HG03060 (cell line): ENCODE measurements around the gene DVL2.
"Not testable (repeated sequence)": the region's sequence is repeated elsewhere in the genome, so short reads cannot be mapped to it uniquely, and the experiment has no call there.

ENCODE experiments used
- ATAC-seq: cut with Tn5 transposase; IDR thresholded peaks from one replicate; pipeline ENCODE4 v1.9.1; 2021; ENCODE audit warnings: low read depth, moderate number of reproducible peaks; ENCODE audit not compliant: unreplicated experiment

The DVL2 gene

DNA sequence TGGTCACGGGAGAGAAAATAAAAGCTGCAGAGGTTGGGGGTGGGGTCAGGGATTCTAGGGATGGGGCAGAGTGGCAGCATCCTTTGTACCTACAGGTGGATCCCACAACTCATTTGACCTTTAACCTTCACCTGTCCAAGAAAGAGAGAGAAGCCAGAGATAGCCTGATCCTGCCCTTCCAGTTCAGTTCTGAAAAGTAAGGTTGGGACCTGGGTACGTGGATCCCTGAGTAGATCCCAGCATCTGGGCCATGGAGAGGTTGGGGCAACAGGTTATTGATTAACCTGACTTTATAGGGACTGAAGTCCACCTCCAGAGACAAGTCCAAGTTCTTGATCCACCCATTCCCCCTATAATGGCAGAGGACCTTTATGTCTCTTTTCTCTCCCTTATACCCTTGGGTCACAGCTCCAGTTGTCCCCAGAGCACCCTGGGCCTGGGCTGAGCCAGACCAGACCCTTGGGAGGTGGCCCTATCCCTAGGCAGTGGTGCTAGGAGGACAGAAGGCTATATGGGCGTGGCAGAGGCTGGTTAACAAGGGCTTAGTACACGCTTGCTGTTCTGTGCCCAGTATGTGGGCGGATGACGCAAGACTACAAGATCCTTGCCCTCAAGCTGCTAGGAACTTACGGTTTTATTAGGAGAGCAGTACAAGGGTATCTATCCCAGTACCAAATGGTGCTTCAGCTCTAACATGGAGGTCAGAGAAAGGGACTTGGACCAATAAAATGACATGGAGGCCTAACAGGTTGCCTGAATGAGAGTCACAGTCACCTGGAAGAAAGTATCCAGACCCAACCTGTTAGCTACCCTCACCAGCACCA lies 24.6 kb upstream of the DVL2 start:
- no peak for ATAC-seq

- ATAC-seq: no peak
Measured at GRCh38 chr17:7256766-7257456, 22.6 kb upstream of the DVL2 start.

DNA sequence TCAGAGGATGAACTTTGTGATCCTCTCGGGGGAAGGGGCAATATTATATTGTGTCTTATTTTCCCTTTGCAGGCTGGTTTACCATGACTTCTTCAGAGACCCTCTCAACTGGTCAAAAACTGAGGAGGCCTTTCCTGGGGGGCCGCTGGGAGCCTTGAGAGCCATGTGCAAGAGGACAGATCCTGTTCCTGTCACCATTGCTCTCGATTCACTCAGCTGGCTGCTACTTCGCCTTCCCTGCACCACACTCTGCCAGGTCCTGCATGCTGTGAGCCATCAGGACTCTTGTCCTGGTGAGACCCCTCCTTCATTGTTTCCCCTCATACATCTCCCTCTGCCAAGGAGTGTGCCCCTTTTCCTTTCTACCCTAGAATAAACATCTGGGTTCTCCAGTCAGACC lies 20.2 kb upstream of the DVL2 start:
- no peak for ATAC-seq

DNA sequence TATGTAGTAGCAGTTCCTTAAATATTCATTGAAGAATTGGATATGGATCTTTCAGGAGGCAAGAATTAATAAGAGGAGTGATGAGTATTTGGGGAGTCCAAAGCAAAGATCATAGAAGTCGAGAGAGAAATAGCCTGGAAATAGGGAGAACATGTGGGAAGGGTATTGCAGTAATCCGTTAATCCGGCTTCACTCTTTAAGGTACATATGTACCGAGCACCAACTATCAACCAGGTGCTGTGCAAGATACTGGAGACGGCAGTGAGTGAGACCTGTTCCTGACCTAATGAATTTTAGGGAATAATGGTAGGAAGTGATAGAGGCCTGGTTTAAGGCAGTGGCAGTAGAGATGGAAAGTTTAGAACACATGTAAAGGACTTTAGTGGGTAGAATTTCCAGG lies 18.8 kb upstream of the DVL2 start:
- no peak for ATAC-seq

DNA sequence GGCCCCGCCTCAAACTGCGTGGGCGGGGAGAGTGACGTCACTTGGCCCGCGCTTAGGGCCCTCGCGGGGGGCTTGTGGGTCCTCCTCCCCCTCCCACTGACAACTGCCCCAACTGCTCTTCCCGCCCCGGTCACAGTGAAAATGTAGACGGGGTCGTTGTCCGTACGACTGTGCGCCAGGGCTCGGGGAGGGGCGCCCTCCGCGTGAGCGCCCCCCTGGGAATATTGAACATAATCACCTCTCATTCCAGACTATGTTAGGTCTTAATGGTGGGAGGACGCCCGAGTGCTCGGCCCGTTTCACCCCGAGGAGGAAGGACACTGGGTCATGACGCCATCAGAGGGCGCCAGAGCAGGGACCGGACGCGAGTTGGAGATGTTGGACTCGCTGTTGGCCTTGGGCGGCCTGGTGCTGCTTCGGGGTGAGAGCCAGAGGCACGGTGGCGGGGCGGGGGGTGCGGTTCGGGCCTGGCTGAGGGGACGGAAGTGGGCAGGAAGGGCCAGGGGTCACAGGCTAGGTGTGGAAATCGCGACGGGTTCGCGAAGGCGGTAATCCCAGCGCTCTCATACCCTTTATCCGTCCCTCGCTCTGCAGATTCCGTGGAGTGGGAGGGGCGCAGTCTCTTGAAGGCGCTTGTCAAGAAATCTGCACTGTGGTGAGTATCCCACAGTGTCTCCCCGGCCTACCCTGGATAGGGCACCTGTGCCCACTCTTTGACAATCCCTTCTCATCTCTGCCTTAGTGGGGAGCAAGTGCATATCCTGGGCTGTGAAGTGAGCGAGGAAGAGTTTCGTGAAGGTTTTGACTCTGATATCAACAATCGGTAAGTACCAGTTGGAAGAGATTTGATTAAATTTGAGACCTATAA lies 18.1 kb upstream of the DVL2 start, which contains the start of gene ELP5:
ELP5 (plus strand) TSS at position 40 of the 868 bp plus-strand sequence; CDS start at position 376, 336 bp downstream.
- peak; percentile 39 for ATAC-seq

- ATAC-seq: peak; percentile 77
Measured at GRCh38 chr17:7251661-7252175, 17.4 kb upstream of the DVL2 start, which contains the start of gene CTDNEP1. CTDNEP1 (minus strand) TSS chr17:7251734; CDS start chr17:7251296, 438 bp downstream.

GRCh38 chr17:7250695-7251627 lies 16.6 kb upstream of the DVL2 start:
- ATAC-seq: no peak

- no peak for ATAC-seq
Measured at GRCh38 chr17:7249830-7250229, 15.5 kb upstream of the DVL2 start.

DNA sequence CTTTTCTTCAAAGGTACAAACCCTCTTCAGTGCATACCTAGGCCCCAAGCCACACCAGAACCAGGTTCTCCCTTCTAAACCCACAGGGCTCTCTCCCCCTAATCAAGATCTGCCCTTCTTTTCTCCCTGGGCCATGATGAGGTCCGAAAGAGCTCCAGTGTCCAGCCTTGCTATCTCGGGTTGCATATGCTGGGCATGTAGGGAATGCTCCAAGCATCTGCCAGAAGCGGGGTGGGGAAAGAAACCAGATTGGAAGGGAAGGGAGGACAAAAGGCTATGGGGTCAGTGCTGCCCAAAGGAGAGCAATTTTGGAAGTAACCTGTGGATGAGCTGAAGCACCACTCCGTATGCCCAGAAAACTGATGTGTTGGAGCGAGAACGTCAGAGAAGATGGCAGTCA lies 14.9 kb upstream of the DVL2 start:
- ATAC-seq: no peak

GRCh38 chr17:7248796-7249195 lies 14.5 kb upstream of the DVL2 start:
- ATAC-seq: no peak

- no peak for ATAC-seq
Measured at GRCh38 chr17:7246779-7247178, 12.5 kb upstream of the DVL2 start.

- ATAC-seq: not testable (repeated sequence)
Measured at GRCh38 chr17:7243838-7244237, 9.5 kb upstream of the DVL2 start.

- ATAC-seq: no peak
Measured at GRCh38 chr17:7243453-7243729, 9.1 kb upstream of the DVL2 start.

- ATAC-seq: peak; percentile 42
Measured at GRCh38 chr17:7242717-7243452, 8.6 kb upstream of the DVL2 start.

DNA sequence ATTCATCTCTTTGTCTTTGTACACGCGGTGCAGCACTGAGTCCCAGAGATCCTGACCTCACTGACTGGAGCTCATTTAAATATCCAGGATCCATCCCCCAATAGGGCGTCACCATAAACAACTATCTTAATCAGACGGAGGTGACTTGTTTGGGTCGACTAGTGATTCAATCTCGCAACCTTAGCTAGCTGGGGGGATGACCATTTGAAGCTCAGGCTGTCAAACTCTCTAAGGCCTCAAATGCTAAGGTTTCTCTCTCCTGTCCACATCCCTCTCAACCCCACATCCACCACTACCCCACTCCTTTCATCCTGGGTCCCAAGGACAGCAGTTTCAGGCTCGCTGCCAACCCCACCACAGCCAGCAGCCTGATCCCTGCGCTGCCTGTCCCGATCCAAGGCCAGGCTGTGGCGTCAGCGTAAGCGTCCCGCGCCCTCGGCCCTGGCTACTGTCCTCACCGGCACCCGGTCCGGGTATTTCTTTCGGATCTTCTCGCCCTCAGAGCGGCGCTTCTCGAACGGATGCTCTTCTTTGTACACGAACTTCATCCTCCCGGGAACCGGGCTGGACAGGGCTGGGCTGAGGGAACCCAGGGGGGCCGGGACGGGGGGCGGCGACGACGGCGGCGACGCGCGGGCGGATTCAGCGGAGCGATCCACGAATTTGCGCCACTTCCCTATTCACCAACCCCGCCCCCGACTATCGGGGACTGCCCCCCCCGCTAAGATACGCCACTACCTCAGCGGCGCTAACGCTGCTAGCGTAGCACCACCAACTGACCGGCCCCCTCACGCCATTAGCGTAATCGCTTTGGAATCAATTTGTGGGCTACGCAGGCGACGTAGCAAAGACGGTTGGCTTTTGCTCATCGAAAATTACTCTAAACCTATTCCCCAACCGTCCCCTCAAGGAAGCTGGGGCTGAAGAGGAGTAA lies 7.7 kb upstream of the DVL2 start, which contains the start of gene GABARAP:
GABARAP (minus strand) TSS at position 667 of the 934 bp plus-strand sequence; CDS start at position 548, 119 bp downstream.
- peak; percentile 21 for ATAC-seq

GRCh38 chr17:7241090-7241733 lies 6.9 kb upstream of the DVL2 start:
- ATAC-seq: no peak

DNA sequence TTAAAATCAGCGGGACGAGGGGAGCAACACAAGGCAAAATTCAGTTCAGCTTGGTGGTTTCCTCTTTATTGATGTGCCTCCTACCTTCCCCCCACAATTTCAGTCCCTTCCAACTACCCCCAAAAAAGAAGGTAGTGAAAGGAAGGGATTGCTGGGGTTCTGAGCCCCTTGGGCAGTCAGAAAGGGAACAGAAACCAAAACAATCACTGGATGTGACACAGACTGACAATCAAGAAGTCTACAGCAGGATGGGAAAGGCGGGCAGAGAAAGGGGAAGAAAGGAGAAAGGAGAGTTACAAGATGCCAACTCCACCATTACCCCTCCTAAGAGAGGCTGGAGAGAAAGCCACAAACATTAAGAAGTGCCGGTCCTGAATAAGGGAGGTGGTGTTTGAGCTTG lies 6.1 kb upstream of the DVL2 start:
- no peak for ATAC-seq
